ENCODE measurements around the gene TRIM15. TPM values are rescaled to one million over a fixed set of nuclear protein-coding genes. Genes with fewer than 3 reads are reported as not detected.

TRIM15 gene
- total RNA-seq, 1 experiment from 2014 or later: 11.8 TPM

DNA sequence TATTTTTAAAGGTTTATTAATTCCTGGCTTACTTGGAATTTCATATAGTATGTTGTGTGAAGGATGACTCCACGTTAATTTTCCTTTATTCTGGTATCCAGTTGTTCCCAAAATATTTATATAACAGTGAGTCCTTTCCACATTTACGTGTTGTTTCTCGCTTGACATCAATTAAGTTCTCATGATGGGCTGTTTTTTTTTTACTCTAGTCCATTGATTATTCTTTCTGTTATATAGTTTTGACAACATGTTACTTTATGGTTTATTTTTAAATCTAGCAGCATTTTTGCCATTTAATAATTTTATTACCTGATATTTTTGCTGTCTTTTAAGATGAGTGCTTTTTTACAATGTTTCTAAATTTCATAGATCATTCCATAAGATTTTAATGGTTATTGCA lies 20.7 kb upstream of the TRIM15 start:
- H3K36me3 Mint-ChIP-seq (ENCODE audit: insufficient read depth, unreplicated experiment): no peaks in the 10 kb centered on the region

DNA sequence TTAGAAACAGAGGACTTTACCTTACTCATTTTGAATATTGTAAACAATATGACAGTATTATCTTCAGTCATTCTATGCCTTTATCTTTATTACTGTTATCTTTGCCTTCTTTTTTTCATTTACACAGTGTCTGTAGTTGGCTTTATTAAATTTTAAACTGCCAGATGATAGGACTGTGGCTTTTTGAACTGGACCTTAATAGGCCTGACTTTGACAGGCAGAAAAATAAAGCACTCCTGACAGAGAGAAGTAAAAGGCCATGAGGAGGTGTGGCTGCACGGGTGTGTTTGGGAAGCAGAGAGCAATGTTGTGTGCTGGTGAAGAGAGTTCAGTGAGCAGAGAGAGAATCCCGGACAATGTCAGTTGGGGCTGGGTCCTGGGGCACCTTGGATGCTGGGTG lies 19.6 kb upstream of the TRIM15 start:
- no peaks in the 10 kb centered on the region for H3K36me3 Mint-ChIP-seq (ENCODE audit: insufficient read depth, unreplicated experiment)
- H3K27me3 Mint-ChIP-seq (ENCODE audit: unreplicated experiment): peaks cover 11% of the 10 kb centered on the region
- H3K9me3 Mint-ChIP-seq (ENCODE audit: low read depth, unreplicated experiment): no peaks in the 10 kb centered on the region
- BruUV-seq (replicated peaks): no TSS peak
- H3K4me3 Mint-ChIP-seq (ENCODE audit: low read depth, unreplicated experiment): no peak overlapping the region
- no peaks in the 10 kb centered on the region for H3K4me1 Mint-ChIP-seq (ENCODE audit: low read depth, unreplicated experiment)
- TF ChIP-seq, protein P1, sequence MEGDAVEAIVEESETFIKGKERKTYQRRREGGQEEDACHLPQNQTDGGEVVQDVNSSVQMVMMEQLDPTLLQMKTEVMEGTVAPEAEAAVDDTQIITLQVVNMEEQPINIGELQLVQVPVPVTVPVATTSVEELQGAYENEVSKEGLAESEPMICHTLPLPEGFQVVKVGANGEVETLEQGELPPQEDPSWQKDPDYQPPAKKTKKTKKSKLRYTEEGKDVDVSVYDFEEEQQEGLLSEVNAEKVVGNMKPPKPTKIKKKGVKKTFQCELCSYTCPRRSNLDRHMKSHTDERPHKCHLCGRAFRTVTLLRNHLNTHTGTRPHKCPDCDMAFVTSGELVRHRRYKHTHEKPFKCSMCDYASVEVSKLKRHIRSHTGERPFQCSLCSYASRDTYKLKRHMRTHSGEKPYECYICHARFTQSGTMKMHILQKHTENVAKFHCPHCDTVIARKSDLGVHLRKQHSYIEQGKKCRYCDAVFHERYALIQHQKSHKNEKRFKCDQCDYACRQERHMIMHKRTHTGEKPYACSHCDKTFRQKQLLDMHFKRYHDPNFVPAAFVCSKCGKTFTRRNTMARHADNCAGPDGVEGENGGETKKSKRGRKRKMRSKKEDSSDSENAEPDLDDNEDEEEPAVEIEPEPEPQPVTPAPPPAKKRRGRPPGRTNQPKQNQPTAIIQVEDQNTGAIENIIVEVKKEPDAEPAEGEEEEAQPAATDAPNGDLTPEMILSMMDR (IDR thresholded peaks at IDR 0.05; ENCODE audit: unreplicated experiment): no peak
- intact Hi-C loops (cut with micrococcal nuclease; ENCODE audit: unreplicated experiment): no loop called here
- DNase-seq: no peak
- CTCF ChIA-PET: interaction anchor here (0.8 to 1.8 kb wide), 2 partner anchors 11 to 13 kb away, joined by 3 to 5 read pairs; no protein-coding TSS in a partner anchor
- H3K27ac Mint-ChIP-seq (ENCODE audit: unreplicated experiment): no peak overlapping the region

More for the DNA sequence above, 20.7 kb upstream of the TRIM15 start:
- intact Hi-C loops (cut with micrococcal nuclease; ENCODE audit: unreplicated experiment): no loop called here
- TF ChIP-seq, protein P1 (IDR thresholded peaks at IDR 0.05; ENCODE audit: unreplicated experiment): no peak
- CTCF ChIA-PET: interaction anchor here (0.7 kb wide), 1 partner anchor 50 kb away, joined by 5 read pairs; no protein-coding TSS in a partner anchor
- no peaks in the 10 kb centered on the region for H3K9me3 Mint-ChIP-seq (ENCODE audit: low read depth, unreplicated experiment)
- H3K27me3 Mint-ChIP-seq (ENCODE audit: unreplicated experiment): peaks cover 11% of the 10 kb centered on the region
- H3K27ac Mint-ChIP-seq (ENCODE audit: unreplicated experiment): no peak overlapping the region
- no peak for DNase-seq
- no TSS peak for BruUV-seq (replicated peaks)
- H3K4me1 Mint-ChIP-seq (ENCODE audit: low read depth, unreplicated experiment): no peaks in the 10 kb centered on the region
- no peak overlapping the region for H3K4me3 Mint-ChIP-seq (ENCODE audit: low read depth, unreplicated experiment)

DNA sequence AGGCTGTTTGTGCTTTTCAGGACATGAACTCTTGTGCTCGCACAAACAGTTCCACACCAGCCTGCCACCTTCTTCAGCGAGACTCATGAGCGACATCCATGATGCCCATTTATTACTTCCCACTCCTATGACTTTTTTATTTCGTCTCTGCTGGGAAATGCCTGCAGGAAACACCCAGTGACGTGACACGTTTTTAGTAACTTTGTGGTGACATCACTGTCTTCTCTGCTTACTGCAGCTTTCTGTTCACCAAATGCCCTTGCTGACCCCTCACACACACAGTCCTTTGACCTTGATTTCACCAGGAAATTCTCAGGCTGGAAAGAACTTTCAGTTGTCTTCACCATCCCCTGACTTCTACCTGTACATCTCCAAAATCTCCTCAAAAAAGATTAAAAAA lies 18.5 kb upstream of the TRIM15 start:
- no peak overlapping the region for H3K27ac Mint-ChIP-seq (ENCODE audit: unreplicated experiment)
- H3K4me1 Mint-ChIP-seq (ENCODE audit: low read depth, unreplicated experiment): peaks cover 2% of the 10 kb centered on the region
- TF ChIP-seq, protein P1 (IDR thresholded peaks at IDR 0.05; ENCODE audit: unreplicated experiment): no peak
- intact Hi-C loops (cut with micrococcal nuclease; ENCODE audit: unreplicated experiment): no loop called here
- no peak for DNase-seq
- H3K27me3 Mint-ChIP-seq (ENCODE audit: unreplicated experiment): peaks cover 11% of the 10 kb centered on the region
- H3K36me3 Mint-ChIP-seq (ENCODE audit: insufficient read depth, unreplicated experiment): no peaks in the 10 kb centered on the region
- no TSS peak for BruUV-seq (replicated peaks)
- no peaks in the 10 kb centered on the region for H3K9me3 Mint-ChIP-seq (ENCODE audit: low read depth, unreplicated experiment)
- CTCF ChIA-PET: interaction anchor here (0.8 to 1.8 kb wide), 2 partner anchors 12 to 14 kb away, joined by 3 to 5 read pairs; no protein-coding TSS in a partner anchor
- H3K4me3 Mint-ChIP-seq (ENCODE audit: low read depth, unreplicated experiment): no peak overlapping the region

DNA sequence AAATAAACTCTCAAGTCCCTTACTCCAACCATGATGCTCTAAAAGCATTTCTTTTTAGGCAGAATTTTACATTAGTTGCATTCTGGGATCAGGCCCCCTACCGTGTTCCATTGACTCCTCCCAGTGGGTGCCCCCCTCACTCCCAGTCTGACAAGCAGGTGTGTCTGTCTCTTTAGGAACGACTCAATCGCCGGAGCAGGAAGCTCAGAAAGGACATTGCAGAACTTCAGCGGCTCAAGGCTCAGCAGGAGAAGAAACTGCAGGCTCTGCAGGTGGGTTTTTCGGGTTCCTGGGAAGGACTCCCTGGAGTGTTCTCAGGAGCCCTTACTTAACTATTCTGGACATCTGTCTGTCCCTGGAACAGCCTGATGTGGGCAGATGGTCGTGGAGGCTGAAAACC lies 17.5 kb upstream of the TRIM15 start:
- TF ChIP-seq, protein P1 (IDR thresholded peaks at IDR 0.05; ENCODE audit: unreplicated experiment): no peak
- H3K4me3 Mint-ChIP-seq (ENCODE audit: low read depth, unreplicated experiment): no peak overlapping the region
- intact Hi-C loops (cut with micrococcal nuclease; ENCODE audit: unreplicated experiment): no loop called here
- BruUV-seq (replicated peaks): no TSS peak
- H3K27ac Mint-ChIP-seq (ENCODE audit: unreplicated experiment): no peak overlapping the region
- H3K27me3 Mint-ChIP-seq (ENCODE audit: unreplicated experiment): peaks cover 11% of the 10 kb centered on the region
- no peaks in the 10 kb centered on the region for H3K9me3 Mint-ChIP-seq (ENCODE audit: low read depth, unreplicated experiment)
- H3K4me1 Mint-ChIP-seq (ENCODE audit: low read depth, unreplicated experiment): peaks cover 12% of the 10 kb centered on the region
- no peak for DNase-seq
- CTCF ChIA-PET: no interaction called here
- no peaks in the 10 kb centered on the region for H3K36me3 Mint-ChIP-seq (ENCODE audit: insufficient read depth, unreplicated experiment)

Data from Calu3 (cell line).